AG04450 (cell line): ENCODE data around the gene SLC7A4. TPM values are rescaled to one million over a fixed set of nuclear protein-coding genes. Genes with fewer than 3 reads are reported as not detected.
A peak's percentile ranks its signal among the peaks of the same experiment; 100 is the strongest.

ENCODE experiments used
- CTCF ChIA-PET: fragments of 300-600, 350-600 bp; formaldehyde crosslinking; extraction: SDS; loops from one replicate; lab custom pipeline; 2022; ENCODE audit warnings: antibody characterized with exemption, inconsistent platforms; lab: Charles Lee
- POLR2A ChIA-PET: fragments of 350-600 bp; formaldehyde crosslinking; extraction: SDS; loops from one replicate; lab custom pipeline; 2021; ENCODE audit warnings: antibody characterized with exemption, inconsistent platforms; lab: Yijun Ruan, JAX
- DNase-seq: peaks from one replicate; pipeline ENCODE4 v3.0.0-alpha.2; 2011; ENCODE audit warnings: low read depth, low spot score
- H3K27ac ChIP-seq: one replicate; pipeline ENCODE4 v1.5.1; 2012; ENCODE audit warnings: low read depth, low read length, control low read depth
- H3K27me3 ChIP-seq: one replicate; pipeline ENCODE4 v1.6.0; 2012; ENCODE audit warnings: low read length; ENCODE audit not compliant: control insufficient read depth, insufficient read depth
- H3K4me3 ChIP-seq: 2 replicates; pipeline ENCODE4 v1.5.1; 2011; ENCODE audit warnings: mild to moderate bottlenecking, low read depth, low read length, control low read depth
- H3K9me3 ChIP-seq: 2 replicates; pipeline ENCODE4 v1.5.1; 2012; ENCODE audit warnings: low read length; ENCODE audit not compliant: control insufficient read depth, insufficient read depth
- polyA plus RNA-seq: library from polyadenylated mRNA; depleted of rRNA; stranded (reverse); fragments of >200 nt; gene quantifications from 2 replicates; pipeline ENCODE4 v1.2.3, GENCODE V29; 2011
- TF ChIP-seq, protein P1 (sequence below): IDR thresholded peaks from 2 replicates; pipeline ENCODE4 v1.5.1; 2011; ENCODE audit warnings: low read depth, low read length, control low read depth, inconsistent platforms

Gene SLC7A4
- polyA plus RNA-seq, 1 experiment: 0.11 TPM

DNA sequence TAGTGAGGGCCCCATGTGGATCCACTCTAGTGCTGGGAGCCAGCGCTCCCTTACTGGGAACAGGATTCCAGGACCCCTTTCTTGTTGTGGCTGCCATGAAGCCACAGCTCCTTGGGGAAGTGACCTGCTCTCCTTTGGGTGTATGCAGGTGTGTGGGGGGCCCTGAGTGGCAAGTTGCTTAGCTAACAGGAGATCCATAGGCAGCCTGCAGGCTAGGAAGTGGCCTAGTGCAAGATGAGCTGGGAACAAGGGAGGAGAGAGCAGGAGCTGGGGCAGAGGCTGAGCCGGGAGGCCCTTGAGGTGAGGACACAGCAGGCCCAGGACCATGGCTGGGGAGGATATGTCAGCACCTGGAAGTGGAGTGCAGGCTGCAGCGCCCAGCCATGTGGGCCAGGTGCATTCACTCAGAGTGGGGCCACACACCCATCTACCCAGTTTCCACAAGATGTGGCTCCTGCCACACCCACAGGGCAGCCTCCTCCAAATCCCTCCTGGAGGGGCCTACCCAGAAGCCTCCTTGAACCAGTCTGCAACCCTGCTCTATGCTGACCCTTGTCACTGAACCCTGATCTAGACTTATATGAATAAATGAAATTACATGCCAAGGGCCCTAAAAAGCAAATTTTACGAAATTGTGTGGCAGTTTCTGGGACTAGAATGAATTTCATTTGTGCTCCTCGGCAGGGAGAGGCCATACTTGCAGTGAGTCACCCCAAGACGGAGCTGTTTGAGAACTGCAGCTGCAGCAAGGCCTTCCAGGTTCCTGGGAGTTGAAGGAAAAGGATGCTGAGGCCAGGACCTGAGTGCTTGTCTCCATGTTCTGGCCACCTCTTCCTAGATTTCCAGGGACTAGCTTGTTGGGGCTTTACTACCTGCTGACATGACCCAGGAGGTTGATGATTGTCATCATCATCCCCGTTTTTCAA is 33.7 kb downstream of the SLC7A4 start:
- H3K27me3 ChIP-seq: no peaks in the 10 kb centered on the region
- CTCF ChIA-PET: interaction anchor here (1.5 kb wide), 1 partner anchor 113 kb away, joined by 4 read pairs; no protein-coding TSS in a partner anchor
- no peaks in the 10 kb centered on the region; the same call in 1 of the 2 replicates for H3K9me3 ChIP-seq
- TF ChIP-seq, protein P1, sequence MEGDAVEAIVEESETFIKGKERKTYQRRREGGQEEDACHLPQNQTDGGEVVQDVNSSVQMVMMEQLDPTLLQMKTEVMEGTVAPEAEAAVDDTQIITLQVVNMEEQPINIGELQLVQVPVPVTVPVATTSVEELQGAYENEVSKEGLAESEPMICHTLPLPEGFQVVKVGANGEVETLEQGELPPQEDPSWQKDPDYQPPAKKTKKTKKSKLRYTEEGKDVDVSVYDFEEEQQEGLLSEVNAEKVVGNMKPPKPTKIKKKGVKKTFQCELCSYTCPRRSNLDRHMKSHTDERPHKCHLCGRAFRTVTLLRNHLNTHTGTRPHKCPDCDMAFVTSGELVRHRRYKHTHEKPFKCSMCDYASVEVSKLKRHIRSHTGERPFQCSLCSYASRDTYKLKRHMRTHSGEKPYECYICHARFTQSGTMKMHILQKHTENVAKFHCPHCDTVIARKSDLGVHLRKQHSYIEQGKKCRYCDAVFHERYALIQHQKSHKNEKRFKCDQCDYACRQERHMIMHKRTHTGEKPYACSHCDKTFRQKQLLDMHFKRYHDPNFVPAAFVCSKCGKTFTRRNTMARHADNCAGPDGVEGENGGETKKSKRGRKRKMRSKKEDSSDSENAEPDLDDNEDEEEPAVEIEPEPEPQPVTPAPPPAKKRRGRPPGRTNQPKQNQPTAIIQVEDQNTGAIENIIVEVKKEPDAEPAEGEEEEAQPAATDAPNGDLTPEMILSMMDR: no peak
- H3K27ac ChIP-seq: peak overlapping the region; percentile 47
- DNase-seq: no peak
- POLR2A ChIA-PET: interaction anchor here (0.6 to 1.3 kb wide), 3 partner anchors 16 to 107 kb away, joined by 3 to 4 read pairs (median 3); partner anchors contain the start of gene LZTR1
- H3K4me3 ChIP-seq: no peak overlapping the region

DNA sequence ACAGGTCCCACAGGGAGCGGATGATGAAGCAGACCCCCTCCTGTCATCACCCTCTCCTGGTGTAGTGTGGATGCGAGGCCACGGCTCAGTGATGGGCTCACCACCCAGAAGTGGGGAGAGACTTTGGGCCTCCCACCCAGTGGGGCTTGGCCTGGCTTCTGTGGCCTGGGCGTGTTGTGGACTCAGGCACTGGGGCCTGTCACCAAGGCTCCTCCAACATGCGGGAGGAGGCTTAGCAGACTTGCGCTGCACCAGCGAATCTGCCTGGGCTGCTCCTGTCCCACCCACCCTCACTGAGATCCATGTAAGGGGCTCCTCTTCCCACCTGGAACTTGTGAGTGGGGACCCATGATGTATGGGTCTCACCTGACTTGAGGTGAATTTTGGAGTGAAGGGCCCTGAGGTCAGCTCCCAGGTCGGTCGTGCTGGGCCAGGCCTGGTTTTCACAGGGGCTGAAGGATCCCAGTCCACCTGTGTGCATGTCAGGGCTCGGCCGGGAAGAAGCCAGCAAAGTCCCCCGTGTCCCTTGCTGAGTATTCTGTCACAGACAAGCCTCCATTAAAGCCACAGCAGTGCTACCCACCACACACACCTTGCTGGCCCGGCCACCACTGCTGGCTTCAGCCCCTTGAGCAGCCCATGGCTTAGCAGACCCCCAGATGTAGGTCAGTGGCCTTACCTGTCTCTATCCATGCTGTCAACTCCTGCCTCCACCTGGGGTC is 34.7 kb downstream of the SLC7A4 start:
- DNase-seq: no peak
- Histone ChIP-seq H3K4me3 (no peak overlapping the region), H3K9me3 (no peaks in the 10 kb centered on the region; the same call in 1 of the 2 replicates), H3K27me3 (no peaks in the 10 kb centered on the region), H3K27ac (peak overlapping the region; percentile 21)
- POLR2A ChIA-PET: no interaction called here
- TF ChIP-seq, protein P1: no peak
- CTCF ChIA-PET: no interaction called here

DNA sequence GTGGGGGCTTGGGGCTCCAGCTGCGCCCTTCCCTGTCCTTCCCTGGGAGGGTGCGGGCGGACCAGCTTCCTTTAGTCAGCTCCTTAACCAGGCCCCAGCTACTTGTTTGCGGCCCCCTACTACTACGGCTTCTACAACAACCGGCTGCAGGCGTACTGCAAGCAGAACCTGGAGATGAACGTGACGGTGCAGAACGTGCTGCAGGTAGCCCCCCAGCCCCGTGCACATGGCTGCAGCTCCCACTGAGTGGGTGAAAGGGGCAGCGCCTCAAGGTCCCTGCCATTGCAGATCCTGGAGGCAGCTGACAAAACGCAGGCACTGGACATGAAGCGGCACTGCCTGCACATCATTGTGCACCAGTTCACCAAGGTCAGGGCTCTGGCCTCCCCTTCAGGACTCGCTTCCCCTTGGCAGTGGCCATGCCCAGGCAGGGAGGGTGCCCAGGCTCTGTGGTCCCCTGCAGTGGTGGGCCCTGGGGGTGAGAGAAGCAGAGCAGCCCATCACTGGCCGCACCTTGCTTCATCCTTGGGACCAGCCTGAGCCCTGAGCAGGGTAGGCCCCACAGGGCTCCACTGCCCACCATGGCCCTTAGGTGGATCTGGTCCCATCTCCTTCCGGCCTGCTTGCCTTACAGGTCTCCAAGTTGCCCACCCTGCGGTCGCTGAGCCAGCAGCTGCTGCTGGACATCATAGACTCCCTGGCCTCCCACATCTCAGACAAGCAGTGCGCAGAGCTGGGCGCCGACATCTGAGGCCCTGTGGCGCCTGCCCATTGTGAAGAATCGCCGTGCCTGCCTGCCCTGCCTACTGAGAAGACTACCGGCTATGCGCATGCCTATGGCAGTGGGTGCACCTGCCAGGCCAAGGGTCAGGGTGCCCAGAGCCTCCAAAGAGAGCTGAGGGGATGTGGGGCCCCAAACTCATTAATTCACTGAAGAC is 35.5 kb downstream of the SLC7A4 start:
- Histone ChIP-seq H3K27me3 (no peaks in the 10 kb centered on the region), H3K4me3 (no peak overlapping the region), H3K9me3 (no peaks in the 10 kb centered on the region; the same call in 1 of the 2 replicates), H3K27ac (no peak overlapping the region)
- ChIA-PET POLR2A (interaction anchor here (1.1 kb wide), 1 partner anchor 17 kb away, joined by 4 read pairs; no protein-coding TSS in a partner anchor), CTCF (no interaction called here)
- TF ChIP-seq, protein P1: no peak
- DNase-seq: no peak

DNA sequence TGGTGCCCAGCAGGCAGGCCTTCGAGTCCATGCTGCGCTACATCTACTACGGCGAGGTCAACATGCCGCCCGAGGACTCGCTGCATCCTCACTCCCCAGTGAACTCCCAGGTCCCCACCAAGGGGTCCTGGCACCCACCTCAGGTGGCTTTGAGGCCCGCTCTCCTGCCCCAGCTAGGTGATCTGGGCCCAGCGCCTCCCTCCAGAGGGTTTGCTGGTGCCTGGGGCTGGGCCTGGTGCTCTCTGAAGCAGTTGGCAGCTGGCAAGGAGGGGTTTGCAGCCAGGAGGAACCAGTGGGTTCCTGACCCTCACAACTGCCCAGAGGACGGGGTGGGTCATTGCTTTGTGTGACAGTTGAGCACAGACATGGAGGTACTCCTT is 36.3 kb downstream of the SLC7A4 start:
- POLR2A ChIA-PET: interaction anchor here (1.1 kb wide), 1 partner anchor 17 kb away, joined by 4 read pairs; no protein-coding TSS in a partner anchor
- no peak overlapping the region for H3K4me3 ChIP-seq
- TF ChIP-seq, protein P1: no peak
- H3K9me3 ChIP-seq: no peaks in the 10 kb centered on the region; the same call in 1 of the 2 replicates
- CTCF ChIA-PET: no interaction called here
- H3K27me3 ChIP-seq: no peaks in the 10 kb centered on the region
- H3K27ac ChIP-seq: no peak overlapping the region
- no peak for DNase-seq
